Sigmoid colon (tissue), 7 donors: Measurements from ENCODE around the gene IGF2. TPM values are rescaled to one million over a fixed set of nuclear protein-coding genes. Genes with fewer than 3 reads are reported as not detected.

Source experiments
- DNase-seq: peaks from one replicate; pipeline ENCODE4 v3.0.0-alpha.2; 2019
- H3K27ac ChIP-seq, 4 donors: fragments of 200-600 bp; sonication (generic); one replicate each; pipeline ENCODE4 v1.5.1; 2016 to 2019; ENCODE audit warnings: mild to moderate bottlenecking in 1 of 4
- H3K27me3 ChIP-seq, 3 donors: fragments of 200-600 bp; sonication (generic); one replicate each; pipeline ENCODE4 v1.5.1; 2019; ENCODE audit warnings: mild to moderate bottlenecking in 1 of 3
- H3K36me3 ChIP-seq, 4 donors: fragments of 200-600 bp; sonication (generic); one replicate each; pipeline ENCODE4 v1.5.1; 2016 to 2019
- H3K4me1 ChIP-seq, 4 donors: fragments of 200-600 bp; sonication (generic); one replicate each; pipeline ENCODE4 v1.5.1; 2017 to 2019
- H3K4me3 ChIP-seq, 4 donors: fragments of 200-600 bp; sonication (generic); one replicate each; pipeline ENCODE4 v1.5.1; 2017 to 2019; ENCODE audit warnings: mild to moderate bottlenecking in 2 of 4, moderate library complexity in 1 of 4
- H3K9me3 ChIP-seq, 4 donors: fragments of 200-600 bp in 3 of 4; sonication (generic) in 3 of 4; one replicate each; pipeline versions ENCODE4 v1.5.1 to v1.6.1; 2013 to 2019
- CTCF ChIP-seq, 4 experiments: fragments of 450-650 bp in 3 of 4; fragments of 200-600 bp in 1 of 4; IDR thresholded peaks; one replicate each; pipeline ENCODE4 v1.5.1; 2016 to 2019; ENCODE audit warnings: antibody characterized with exemption in 4 of 4, mild to moderate bottlenecking in 3 of 4, moderate library complexity in 2 of 4
- EP300 ChIP-seq, 4 donors: sonication (generic); formaldehyde crosslinking; IDR thresholded peaks; one replicate each; pipeline ENCODE4 v1.6.1; 2017; ENCODE audit warnings: antibody characterized with exemption in 4 of 4
- POLR2A ChIP-seq, 2 donors: fragments of 450-650 bp; IDR thresholded peaks; one replicate each; pipeline ENCODE4 v1.6.1; 2016; ENCODE audit warnings: antibody characterized with exemption in 2 of 2, mild to moderate bottlenecking in 2 of 2, moderate library complexity in 2 of 2
- POLR2AphosphoS5 ChIP-seq, 4 donors: sonication (generic); formaldehyde crosslinking; IDR thresholded peaks; one replicate each; pipeline ENCODE4 v1.6.1; 2017; ENCODE audit warnings: antibody characterized with exemption in 4 of 4
- WGBS, 2 donors: extraction: QIAGEN DNeasy Blood & Tissue Kit; methylation state at CpG; one replicate each; pipeline ENCODE4 v1.1.7; 2013; 5-methylcytosine and 5-hydroxymethylcytosine counted together
- intact Hi-C: fragments of 100-400 bp; cut with DNase I; formaldehyde crosslinking; loops from one replicate; pipeline ENCODE4 v1.15.1; 2023
- polyA plus RNA-seq, 3 donors: library from polyadenylated mRNA; stranded (reverse); fragments of 200-250 nt; gene quantifications; one replicate each; pipeline ENCODE4 v1.2.3, GENCODE V29; 2013
- total RNA-seq, 4 donors: library from RNA; depleted of rRNA; stranded (reverse); fragments of >200 nt; gene quantifications; one replicate each; pipeline ENCODE4 v1.1.0, GENCODE V29; 2016
- donor health status: healthy with polysubstance abuse.
- donor health status: Bipolar disorder and iron deficiency.
- donor health status: healthy.

IGF2 gene
- total and polyA plus RNA-seq, 7 donors, result 1.6 to 63.1 (median 13.9) TPM

GRCh38 chr11:2091112-2091746, 48.0 kb downstream of the IGF2 start:
- H3K4me1 ChIP-seq, result peaks cover 0 to 7% (median 0%) of the 10 kb centered on the region in 4 donors
- H3K4me3 ChIP-seq, result no peak overlapping the region
- H3K27ac ChIP-seq, result no peak overlapping the region
- no peak for TF ChIP-seq EP300 (IDR thresholded peaks at IDR 0.05)
- TF ChIP-seq POLR2A (IDR thresholded peaks at IDR 0.05), result no peak
- no peak for TF ChIP-seq POLR2AphosphoS5 (IDR thresholded peaks at IDR 0.05)
- no peak for TF ChIP-seq CTCF (IDR thresholded peaks at IDR 0.05)
- WGBS, 2 donors, result 90 to 92% methylated on average over 8 of the region's 8 CpGs
- DNase-seq, result peak; percentile 53
- peaks cover 0 to 3% (median 0%) of the 10 kb centered on the region in 3 donors for H3K27me3 ChIP-seq
- no peaks in the 10 kb centered on the region for H3K36me3 ChIP-seq
- intact Hi-C loops, result no loop called here
- no peaks in the 10 kb centered on the region for H3K9me3 ChIP-seq

DNA sequence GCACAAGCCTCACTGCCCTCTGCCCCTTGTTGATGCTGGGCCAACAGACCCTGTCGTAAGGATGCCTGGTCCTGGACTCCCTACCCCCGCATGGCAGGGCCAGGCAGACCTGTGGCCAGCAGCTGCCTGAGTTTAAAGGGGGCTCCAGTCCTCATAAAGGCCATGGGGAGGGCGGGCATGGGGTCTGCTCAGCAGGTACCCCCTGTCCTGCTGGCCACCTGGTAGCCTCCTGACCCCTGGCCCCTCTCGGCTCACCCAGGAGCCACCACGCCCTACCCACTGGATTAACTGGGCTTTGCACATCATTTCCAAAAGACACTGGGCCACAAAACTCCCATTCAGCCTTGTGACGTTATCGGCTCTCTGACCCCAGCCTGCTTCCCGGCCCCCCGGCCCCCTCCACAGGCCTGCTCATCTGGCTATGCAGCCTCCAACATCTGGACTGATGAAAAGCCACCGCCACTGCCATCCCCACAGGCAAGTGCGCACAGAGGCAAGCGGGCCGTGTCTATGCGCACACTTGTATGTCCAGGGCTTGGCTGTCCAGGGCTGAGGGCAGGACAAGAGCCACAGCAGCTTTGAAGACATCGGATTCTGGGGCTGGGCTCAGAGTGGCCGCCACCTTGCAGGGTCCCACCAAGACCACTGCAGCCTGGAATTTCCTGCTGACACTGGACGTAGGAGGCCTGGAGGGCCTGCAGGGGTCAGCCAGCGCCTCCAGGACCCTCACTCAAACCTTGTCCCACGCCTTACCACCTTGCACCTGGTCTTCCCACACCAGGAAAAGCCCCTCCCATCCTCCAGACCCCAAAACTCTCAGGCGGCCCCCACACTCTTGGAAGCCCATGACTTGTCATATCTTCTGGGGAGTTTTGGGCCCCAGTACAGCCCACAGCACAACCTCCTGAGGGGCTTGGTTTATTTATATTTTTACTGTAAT, 48.7 kb downstream of the IGF2 start:
- Histone ChIP-seq H3K9me3 (no peaks in the 10 kb centered on the region), H3K4me1 (peaks cover 0 to 7% (median 0%) of the 10 kb centered on the region in 4 donors), H3K27me3 (peaks cover 0 to 10% (median 0%) of the 10 kb centered on the region in 3 donors), H3K36me3 (no peaks in the 10 kb centered on the region), H3K4me3 (no peak overlapping the region), H3K27ac (no peak overlapping the region)
- intact Hi-C loops, result no loop called here
- peak; percentile 53 for DNase-seq
- WGBS, 2 donors, result 89 to 91% methylated on average over 20 of the region's 20 CpGs
- no peak for TF ChIP-seq EP300 (IDR thresholded peaks at IDR 0.05)

DNA sequence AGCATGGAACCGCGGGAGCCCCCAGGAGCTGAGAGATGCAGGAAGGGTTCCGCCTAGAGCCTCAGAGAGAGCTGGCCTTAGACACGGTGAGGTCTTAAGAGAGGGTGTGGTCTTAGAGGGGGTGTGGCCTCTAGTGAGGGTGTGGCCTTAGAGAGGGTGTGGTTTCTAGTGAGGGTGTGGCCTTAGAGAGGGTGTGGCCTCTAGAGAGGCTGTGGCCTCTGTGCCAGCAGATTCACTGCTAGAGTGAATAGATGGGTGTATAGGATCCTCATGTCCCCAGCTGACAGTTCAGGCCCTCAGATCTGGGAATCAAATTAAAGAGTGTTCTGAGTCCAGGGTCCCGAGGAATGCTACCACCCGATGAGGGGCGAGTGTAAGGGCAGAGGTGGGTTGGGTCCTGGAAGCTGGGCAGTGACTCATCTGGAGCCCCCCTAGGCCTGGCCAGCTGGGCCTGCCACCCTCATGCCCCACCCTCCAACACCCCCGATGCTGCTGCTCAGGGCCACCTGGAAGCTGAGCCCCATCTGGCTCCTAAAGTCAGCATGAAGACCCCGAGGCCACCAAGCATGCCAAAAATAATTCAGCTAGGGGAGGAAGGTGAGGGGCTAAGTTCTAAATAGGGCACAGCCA, 49.5 kb downstream of the IGF2 start:
- no peak for TF ChIP-seq EP300 (IDR thresholded peaks at IDR 0.05)
- no peak for TF ChIP-seq CTCF (IDR thresholded peaks at IDR 0.05)
- TF ChIP-seq POLR2A (IDR thresholded peaks at IDR 0.05), result no peak
- no peak for TF ChIP-seq POLR2AphosphoS5 (IDR thresholded peaks at IDR 0.05)
- H3K27me3 ChIP-seq, result peaks cover 0 to 15% (median 0%) of the 10 kb centered on the region in 3 donors
- peaks cover 0 to 7% (median 0%) of the 10 kb centered on the region in 4 donors for H3K4me1 ChIP-seq
- intact Hi-C loops, result no loop called here
- no peaks in the 10 kb centered on the region for H3K9me3 ChIP-seq
- 69 to 77% methylated on average over 9 of the region's 9 CpGs for WGBS, 2 donors
- no peaks in the 10 kb centered on the region for H3K36me3 ChIP-seq
- H3K4me3 ChIP-seq, result no peak overlapping the region
- no peak overlapping the region for H3K27ac ChIP-seq
- DNase-seq, result peak; percentile 49

GRCh38 chr11:2088746-2089535, 50.2 kb downstream of the IGF2 start:
- DNase-seq, result peak; percentile 25
- H3K4me1 ChIP-seq, result peaks cover 0 to 7% (median 0%) of the 10 kb centered on the region in 4 donors
- H3K9me3 ChIP-seq, result peaks cover 0 to 2% (median 0%) of the 10 kb centered on the region in 4 donors
- TF ChIP-seq CTCF (IDR thresholded peaks at IDR 0.05), result no peak
- TF ChIP-seq POLR2AphosphoS5 (IDR thresholded peaks at IDR 0.05), result no peak
- peaks cover 0 to 20% (median 0%) of the 10 kb centered on the region in 3 donors for H3K27me3 ChIP-seq
- no peak overlapping the region for H3K27ac ChIP-seq
- intact Hi-C loops, result no loop called here
- no peak overlapping the region for H3K4me3 ChIP-seq
- H3K36me3 ChIP-seq, result no peaks in the 10 kb centered on the region
- 82 to 83% methylated on average over 19 of the region's 19 CpGs for WGBS, 2 donors
